GM23338 (cell line): ENCODE data around the gene ZDHHC12. TPM values are rescaled to one million over a fixed set of nuclear protein-coding genes. Genes with fewer than 3 reads are reported as not detected.

ENCODE experiments used
- ATAC-seq: fragments of 200-7000 bp; cut with Tn5 transposase; 3 replicates; pipeline ENCODE4 v1.9.1; 2020
- DNase-seq: peaks from one replicate; pipeline ENCODE4 v3.0.0-alpha.2; 2015; ENCODE audit warnings: low spot score
- H2AFZ ChIP-seq: fragments of 200-600 bp; sonication (generic); 2 replicates; pipeline ENCODE4 v1.8.0; 2016; ENCODE audit warnings: antibody characterized with exemption, mild to moderate bottlenecking, moderate library complexity
- H3F3A ChIP-seq: fragments of 200-600 bp; sonication (generic); replicated peaks from 2 replicates; pipeline ENCODE4 v1.8.0; 2017; ENCODE audit warnings: antibody characterized with exemption, mixed run types, low read depth
- H3K27ac ChIP-seq: fragments of 200-600 bp; sonication (generic); 2 replicates; pipeline ENCODE4 v1.6.1; 2016; ENCODE audit warnings: low read depth
- H3K27me3 ChIP-seq: fragments of 200-600 bp; sonication (generic); 2 replicates; pipeline ENCODE4 v1.8.0; 2016; ENCODE audit warnings: mild to moderate bottlenecking, mixed run types, moderate library complexity; ENCODE audit not compliant: insufficient read depth
- H3K36me3 ChIP-seq: fragments of 200-600 bp; sonication (generic); 2 replicates; pipeline ENCODE4 v1.8.0; 2016; ENCODE audit warnings: mild to moderate bottlenecking; ENCODE audit not compliant: insufficient read depth
- H3K4me1 ChIP-seq: fragments of 200-600 bp; sonication (generic); 2 replicates; pipeline ENCODE4 v1.8.0; 2016; ENCODE audit warnings: mild to moderate bottlenecking, moderate library complexity; ENCODE audit not compliant: insufficient read depth
- H3K4me2 ChIP-seq: fragments of 200-600 bp; sonication (generic); 2 replicates; pipeline ENCODE4 v1.7.1; 2017; ENCODE audit warnings: mixed run types
- H3K4me3 ChIP-seq: fragments of 200-600 bp; sonication (generic); 2 replicates; pipeline ENCODE4 v1.6.1; 2016; ENCODE audit warnings: mixed run types
- H3K79me2 ChIP-seq: fragments of 200-600 bp; sonication (generic); replicated peaks from 2 replicates; pipeline ENCODE4 v1.8.0; 2017; ENCODE audit warnings: mild to moderate bottlenecking; ENCODE audit not compliant: insufficient read depth
- H3K9me2 ChIP-seq: fragments of 200-600 bp; sonication (generic); 2 replicates; pipeline ENCODE4 v1.8.0; 2017; ENCODE audit not compliant: insufficient read depth
- H4K20me1 ChIP-seq: fragments of 200-600 bp; sonication (generic); replicated peaks from 2 replicates; pipeline ENCODE4 v1.8.0; 2017; ENCODE audit warnings: mild to moderate bottlenecking; ENCODE audit not compliant: insufficient read depth
- H3K27ac Mint-ChIP-seq: 2 replicates; pipeline ENCODE4 v1.8.0; 2020; ENCODE audit warnings: inconsistent platforms, mild to moderate bottlenecking, moderate library complexity, mixed read lengths
- H3K27me3 Mint-ChIP-seq: 3 replicates; pipeline ENCODE4 v1.8.0; 2022; ENCODE audit warnings: low read depth, mild to moderate bottlenecking, moderate library complexity, mixed read lengths, inconsistent platforms; ENCODE audit not compliant: insufficient read depth, poor library complexity
- H3K36me3 Mint-ChIP-seq: 3 replicates; pipeline ENCODE4 v1.8.0; 2021; ENCODE audit warnings: low read depth, mild to moderate bottlenecking, inconsistent platforms, moderate library complexity, mixed read lengths
- H3K4me1 Mint-ChIP-seq: 3 replicates; pipeline ENCODE4 v1.8.0; 2020; ENCODE audit warnings: mild to moderate bottlenecking, inconsistent platforms, mixed read lengths
- H3K4me3 Mint-ChIP-seq: 3 replicates; pipeline ENCODE4 v1.8.0; 2021; ENCODE audit warnings: moderate library complexity, mild to moderate bottlenecking, inconsistent platforms, mixed read lengths
- H3K9me3 Mint-ChIP-seq: 3 replicates; pipeline ENCODE4 v1.8.0; 2020; ENCODE audit warnings: moderate library complexity, mild to moderate bottlenecking, inconsistent platforms, mixed read lengths
- CREB1 ChIP-seq: fragments of 250-450 bp; sonication (Bioruptor Pico); IDR thresholded peaks from 2 replicates; pipeline ENCODE4 v1.5.0; 2020; ENCODE audit warnings: low read depth, mild to moderate bottlenecking, moderate library complexity
- CTCF ChIP-seq, 2 experiments: fragments of 200-600 bp in 1 of 2; sonication (generic) in 1 of 2; conservative IDR thresholded peaks; 2 replicates each; pipeline versions ENCODE4 v1.5.1 to v1.6.1; 2016 to 2017; ENCODE audit warnings: antibody characterized with exemption in 2 of 2, low read depth in 2 of 2, mild to moderate bottlenecking in 2 of 2, moderate library complexity in 1 of 2
- EZH2 ChIP-seq: fragments of 200-600 bp; sonication (generic); IDR thresholded peaks from one replicate; pipeline ENCODE4 v1.8.0; 2017; ENCODE audit warnings: antibody characterized with exemption, mild to moderate bottlenecking, low read depth; ENCODE audit not compliant: unreplicated experiment
- POLR2AphosphoS5 ChIP-seq: IDR thresholded peaks from 2 replicates; pipeline ENCODE4 v1.6.1; 2016; ENCODE audit warnings: antibody characterized with exemption, low read depth
- ZNF462 ChIP-seq: fragments of 250-450 bp; sonication (Bioruptor Pico); IDR thresholded peaks from 2 replicates; pipeline ENCODE4 v1.5.0; 2020; ENCODE audit warnings: mild to moderate bottlenecking, moderate library complexity
- polyA plus RNA-seq: library from polyadenylated mRNA; unstranded; fragments of >200 nt; fragmentation: Nextera tagmentation; extraction: Ambion mirVana; gene quantifications from 2 replicates; pipeline ENCODE4 v1.2.1, GENCODE V29; 2016
- total RNA-seq: library from RNA; depleted of rRNA; stranded (reverse); fragments of >200 nt; shearing (Covaris generic); gene quantifications from 2 replicates; pipeline ENCODE4 v1.2.3, GENCODE V29; 2014
- TF ChIP-seq, protein P1 (sequence below): IDR thresholded peaks from 2 replicates; pipeline ENCODE4 v1.6.1; 2016; ENCODE audit warnings: antibody characterized with exemption

ZDHHC12 gene
- total and polyA plus RNA-seq, 2 experiments from 2014 or later: 47.5 to 54.1 TPM

DNA sequence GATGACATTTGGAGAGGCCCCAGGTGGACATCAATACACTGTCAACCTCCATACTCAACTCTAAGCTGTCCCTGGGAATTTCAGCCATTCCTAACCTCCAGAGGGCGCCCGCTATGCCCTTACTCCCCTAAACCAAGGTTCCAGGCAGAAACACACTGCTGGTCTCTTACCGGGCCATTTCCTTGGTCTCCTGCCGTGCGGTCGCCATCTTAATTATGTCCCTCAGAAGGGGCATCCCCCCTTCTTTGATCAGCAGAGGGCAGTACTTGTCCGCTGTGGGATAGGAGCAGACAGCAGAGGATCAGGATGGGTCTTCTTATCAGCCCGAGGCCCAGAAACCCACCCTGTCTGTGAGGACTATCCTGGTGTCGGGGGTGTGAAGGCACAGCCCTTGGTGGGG lies 9.3 kb upstream of the ZDHHC12 start:
- TF ChIP-seq EZH2 (no peak), CREB1 (0 out of 2 replicates have a peak, but pooled peaks have one; percentile 28), CTCF (conservative IDR thresholded peaks at IDR 0.05; ENCODE audit: low read depth in 2 of 2) (peak; percentile 90 to 98), ZNF462 (peak; percentile 16; the same call in 1 of the 2 replicates), POLR2AphosphoS5 (0 out of 2 replicates have a peak, but pooled peaks have one; percentile 18)
- TF ChIP-seq, protein P1, sequence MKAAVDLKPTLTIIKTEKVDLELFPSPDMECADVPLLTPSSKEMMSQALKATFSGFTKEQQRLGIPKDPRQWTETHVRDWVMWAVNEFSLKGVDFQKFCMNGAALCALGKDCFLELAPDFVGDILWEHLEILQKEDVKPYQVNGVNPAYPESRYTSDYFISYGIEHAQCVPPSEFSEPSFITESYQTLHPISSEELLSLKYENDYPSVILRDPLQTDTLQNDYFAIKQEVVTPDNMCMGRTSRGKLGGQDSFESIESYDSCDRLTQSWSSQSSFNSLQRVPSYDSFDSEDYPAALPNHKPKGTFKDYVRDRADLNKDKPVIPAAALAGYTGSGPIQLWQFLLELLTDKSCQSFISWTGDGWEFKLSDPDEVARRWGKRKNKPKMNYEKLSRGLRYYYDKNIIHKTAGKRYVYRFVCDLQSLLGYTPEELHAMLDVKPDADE: no peak
- Histone ChIP-seq H3K36me3 (no peaks in the 10 kb centered on the region), H3K4me1 (no peaks in the 10 kb centered on the region), H3K9me2 (no peaks in the 10 kb centered on the region), H3F3A (peaks cover 4% of the 10 kb centered on the region; the same call in 1 of the 2 replicates), H3K79me2 (no peaks in the 10 kb centered on the region), H3K4me3 (no peak overlapping the region), H2AFZ (no peak overlapping the region), H3K4me2 (no peak overlapping the region), H3K27me3 (no peaks in the 10 kb centered on the region), H4K20me1 (no peaks in the 10 kb centered on the region), H3K27ac (no peak overlapping the region)
- Mint-ChIP-seq H3K4me3 (peak overlapping the region; percentile 14; the same call in 1 of the 3 replicates), H3K27ac (peak overlapping the region; percentile 46; the same call in 1 of the 2 replicates), H3K27me3 (peaks cover 12% of the 10 kb centered on the region), H3K36me3 (peaks cover 10% of the 10 kb centered on the region; the same call in 2 of the 3 replicates), H3K4me1 (peaks cover 11% of the 10 kb centered on the region; the same call in 2 of the 3 replicates), H3K9me3 (no peaks in the 10 kb centered on the region)
- DNase-seq (peak; percentile 98), ATAC-seq (peak; percentile 95)
